GM23338 (cell line): ENCODE data around the gene TNFRSF11A. TPM values are rescaled to one million over a fixed set of nuclear protein-coding genes. Genes with fewer than 3 reads are reported as not detected.

Experiments
- ATAC-seq: fragments of 200-7000 bp; cut with Tn5 transposase; 3 replicates; pipeline ENCODE4 v1.9.1; 2020
- DNase-seq: peaks from one replicate; pipeline ENCODE4 v3.0.0-alpha.2; 2015; ENCODE audit warnings: low spot score
- H2AFZ ChIP-seq: fragments of 200-600 bp; sonication (generic); 2 replicates; pipeline ENCODE4 v1.8.0; 2016; ENCODE audit warnings: antibody characterized with exemption, mild to moderate bottlenecking, moderate library complexity
- H3F3A ChIP-seq: fragments of 200-600 bp; sonication (generic); replicated peaks from 2 replicates; pipeline ENCODE4 v1.8.0; 2017; ENCODE audit warnings: antibody characterized with exemption, mixed run types, low read depth
- H3K27ac ChIP-seq: fragments of 200-600 bp; sonication (generic); 2 replicates; pipeline ENCODE4 v1.6.1; 2016; ENCODE audit warnings: low read depth
- H3K27me3 ChIP-seq: fragments of 200-600 bp; sonication (generic); 2 replicates; pipeline ENCODE4 v1.8.0; 2016; ENCODE audit warnings: mild to moderate bottlenecking, mixed run types, moderate library complexity; ENCODE audit not compliant: insufficient read depth
- H3K36me3 ChIP-seq: fragments of 200-600 bp; sonication (generic); 2 replicates; pipeline ENCODE4 v1.8.0; 2016; ENCODE audit warnings: mild to moderate bottlenecking; ENCODE audit not compliant: insufficient read depth
- H3K4me1 ChIP-seq: fragments of 200-600 bp; sonication (generic); 2 replicates; pipeline ENCODE4 v1.8.0; 2016; ENCODE audit warnings: mild to moderate bottlenecking, moderate library complexity; ENCODE audit not compliant: insufficient read depth
- H3K4me2 ChIP-seq: fragments of 200-600 bp; sonication (generic); 2 replicates; pipeline ENCODE4 v1.7.1; 2017; ENCODE audit warnings: mixed run types
- H3K4me3 ChIP-seq: fragments of 200-600 bp; sonication (generic); 2 replicates; pipeline ENCODE4 v1.6.1; 2016; ENCODE audit warnings: mixed run types
- H3K79me2 ChIP-seq: fragments of 200-600 bp; sonication (generic); replicated peaks from 2 replicates; pipeline ENCODE4 v1.8.0; 2017; ENCODE audit warnings: mild to moderate bottlenecking; ENCODE audit not compliant: insufficient read depth
- H3K9me2 ChIP-seq: fragments of 200-600 bp; sonication (generic); 2 replicates; pipeline ENCODE4 v1.8.0; 2017; ENCODE audit not compliant: insufficient read depth
- H4K20me1 ChIP-seq: fragments of 200-600 bp; sonication (generic); replicated peaks from 2 replicates; pipeline ENCODE4 v1.8.0; 2017; ENCODE audit warnings: mild to moderate bottlenecking; ENCODE audit not compliant: insufficient read depth
- H3K27ac Mint-ChIP-seq: 2 replicates; pipeline ENCODE4 v1.8.0; 2020; ENCODE audit warnings: inconsistent platforms, mild to moderate bottlenecking, moderate library complexity, mixed read lengths
- H3K27me3 Mint-ChIP-seq: 3 replicates; pipeline ENCODE4 v1.8.0; 2022; ENCODE audit warnings: low read depth, mild to moderate bottlenecking, moderate library complexity, mixed read lengths, inconsistent platforms; ENCODE audit not compliant: insufficient read depth, poor library complexity
- H3K36me3 Mint-ChIP-seq: 3 replicates; pipeline ENCODE4 v1.8.0; 2021; ENCODE audit warnings: low read depth, mild to moderate bottlenecking, inconsistent platforms, moderate library complexity, mixed read lengths
- H3K4me1 Mint-ChIP-seq: 3 replicates; pipeline ENCODE4 v1.8.0; 2020; ENCODE audit warnings: mild to moderate bottlenecking, inconsistent platforms, mixed read lengths
- H3K4me3 Mint-ChIP-seq: 3 replicates; pipeline ENCODE4 v1.8.0; 2021; ENCODE audit warnings: moderate library complexity, mild to moderate bottlenecking, inconsistent platforms, mixed read lengths
- H3K9me3 Mint-ChIP-seq: 3 replicates; pipeline ENCODE4 v1.8.0; 2020; ENCODE audit warnings: moderate library complexity, mild to moderate bottlenecking, inconsistent platforms, mixed read lengths
- CREB1 ChIP-seq: fragments of 250-450 bp; sonication (Bioruptor Pico); IDR thresholded peaks from 2 replicates; pipeline ENCODE4 v1.5.0; 2020; ENCODE audit warnings: low read depth, mild to moderate bottlenecking, moderate library complexity
- EZH2 ChIP-seq: fragments of 200-600 bp; sonication (generic); IDR thresholded peaks from one replicate; pipeline ENCODE4 v1.8.0; 2017; ENCODE audit warnings: antibody characterized with exemption, mild to moderate bottlenecking, low read depth; ENCODE audit not compliant: unreplicated experiment
- EZH2phosphoT487 ChIP-seq: fragments of 200-600 bp; sonication (generic); IDR thresholded peaks from one replicate; pipeline ENCODE4 v1.8.1; 2018; ENCODE audit warnings: antibody characterized with exemption; ENCODE audit not compliant: unreplicated experiment
- JUNB ChIP-seq: IDR thresholded peaks from one replicate; pipeline ENCODE4 v1.6.1; 2016; ENCODE audit warnings: antibody characterized with exemption; ENCODE audit not compliant: unreplicated experiment
- NANOG ChIP-seq: IDR thresholded peaks from 2 replicates; pipeline ENCODE4 v1.6.1; 2016; ENCODE audit warnings: antibody characterized with exemption, borderline replicate concordance
- POLR2AphosphoS5 ChIP-seq: IDR thresholded peaks from 2 replicates; pipeline ENCODE4 v1.6.1; 2016; ENCODE audit warnings: antibody characterized with exemption, low read depth
- REST ChIP-seq: IDR thresholded peaks from one replicate; pipeline ENCODE4 v1.6.1; 2018; ENCODE audit warnings: antibody characterized with exemption; ENCODE audit not compliant: unreplicated experiment
- STAT1 ChIP-seq: IDR thresholded peaks from one replicate; pipeline ENCODE4 v1.6.1; 2016; ENCODE audit warnings: antibody characterized with exemption; ENCODE audit not compliant: unreplicated experiment
- ZNF114 ChIP-seq: fragments of 250-450 bp; sonication (Bioruptor Pico); IDR thresholded peaks from 2 replicates; pipeline ENCODE4 v1.5.0; 2020; ENCODE audit warnings: mild to moderate bottlenecking, moderate library complexity
- ZNF331 ChIP-seq: fragments of 250-450 bp; sonication (Bioruptor Pico); IDR thresholded peaks from 2 replicates; pipeline ENCODE4 v1.5.0; 2020; ENCODE audit warnings: low read depth, mild to moderate bottlenecking, moderate library complexity
- ZNF462 ChIP-seq: fragments of 250-450 bp; sonication (Bioruptor Pico); IDR thresholded peaks from 2 replicates; pipeline ENCODE4 v1.5.0; 2020; ENCODE audit warnings: mild to moderate bottlenecking, moderate library complexity
- polyA plus RNA-seq: library from polyadenylated mRNA; unstranded; fragments of >200 nt; fragmentation: Nextera tagmentation; extraction: Ambion mirVana; gene quantifications from 2 replicates; pipeline ENCODE4 v1.2.1, GENCODE V29; 2016
- total RNA-seq: library from RNA; depleted of rRNA; stranded (reverse); fragments of >200 nt; shearing (Covaris generic); gene quantifications from 2 replicates; pipeline ENCODE4 v1.2.3, GENCODE V29; 2014
- TF ChIP-seq, protein P1 (sequence below): IDR thresholded peaks from 2 replicates; pipeline ENCODE4 v1.6.1; 2016; ENCODE audit warnings: antibody characterized with exemption
- TF ChIP-seq, protein P2 (sequence below), 2 experiments: fragments of 200-600 bp in 1 of 2; sonication (generic) in 1 of 2; conservative IDR thresholded peaks; 2 replicates each; pipeline versions ENCODE4 v1.5.1 to v1.6.1; 2016 to 2017; ENCODE audit warnings: antibody characterized with exemption in 2 of 2, low read depth in 2 of 2, mild to moderate bottlenecking in 2 of 2, moderate library complexity in 1 of 2

TNFRSF11A gene
- total and polyA plus RNA-seq, 2 experiments from 2014 or later = 3.8 to 7.3 TPM

GRCh38 chr18:62348474-62348873 lies 23.4 kb downstream of the TNFRSF11A start:
- H3K4me1 Mint-ChIP-seq = peaks cover 49% of the 10 kb centered on the region
- Histone ChIP-seq H3K4me2 (no peak overlapping the region), H3K4me1 (peaks cover 36% of the 10 kb centered on the region), H3K27me3 (no peaks in the 10 kb centered on the region), H3K79me2 (no peaks in the 10 kb centered on the region), H3F3A (peaks cover 5% of the 10 kb centered on the region; the same call in 1 of the 2 replicates), H3K9me2 (no peaks in the 10 kb centered on the region), H4K20me1 (no peaks in the 10 kb centered on the region), H2AFZ (no peak overlapping the region), H3K36me3 (no peaks in the 10 kb centered on the region), H3K4me3 (no peak overlapping the region), H3K27ac (no peak overlapping the region)
- H3K27ac Mint-ChIP-seq = no peak overlapping the region; the same call in 1 of the 2 replicates
- peaks cover 6% of the 10 kb centered on the region; the same call in 2 of the 3 replicates for H3K36me3 Mint-ChIP-seq
- H3K27me3 Mint-ChIP-seq = peaks cover 10% of the 10 kb centered on the region
- no peak for DNase-seq
- no peaks in the 10 kb centered on the region for H3K9me3 Mint-ChIP-seq
- H3K4me3 Mint-ChIP-seq = no peak overlapping the region
- ATAC-seq = no peak
- TF ChIP-seq STAT1 = no peak
- no peak for TF ChIP-seq CREB1 (CRISPR knock-in tag)
- no peak for TF ChIP-seq POLR2AphosphoS5
- TF ChIP-seq, protein P1, sequence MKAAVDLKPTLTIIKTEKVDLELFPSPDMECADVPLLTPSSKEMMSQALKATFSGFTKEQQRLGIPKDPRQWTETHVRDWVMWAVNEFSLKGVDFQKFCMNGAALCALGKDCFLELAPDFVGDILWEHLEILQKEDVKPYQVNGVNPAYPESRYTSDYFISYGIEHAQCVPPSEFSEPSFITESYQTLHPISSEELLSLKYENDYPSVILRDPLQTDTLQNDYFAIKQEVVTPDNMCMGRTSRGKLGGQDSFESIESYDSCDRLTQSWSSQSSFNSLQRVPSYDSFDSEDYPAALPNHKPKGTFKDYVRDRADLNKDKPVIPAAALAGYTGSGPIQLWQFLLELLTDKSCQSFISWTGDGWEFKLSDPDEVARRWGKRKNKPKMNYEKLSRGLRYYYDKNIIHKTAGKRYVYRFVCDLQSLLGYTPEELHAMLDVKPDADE = no peak
- no peak for TF ChIP-seq ZNF462 (CRISPR knock-in tag)
- no peak for TF ChIP-seq REST
- TF ChIP-seq EZH2 = no peak
- TF ChIP-seq, protein P2, sequence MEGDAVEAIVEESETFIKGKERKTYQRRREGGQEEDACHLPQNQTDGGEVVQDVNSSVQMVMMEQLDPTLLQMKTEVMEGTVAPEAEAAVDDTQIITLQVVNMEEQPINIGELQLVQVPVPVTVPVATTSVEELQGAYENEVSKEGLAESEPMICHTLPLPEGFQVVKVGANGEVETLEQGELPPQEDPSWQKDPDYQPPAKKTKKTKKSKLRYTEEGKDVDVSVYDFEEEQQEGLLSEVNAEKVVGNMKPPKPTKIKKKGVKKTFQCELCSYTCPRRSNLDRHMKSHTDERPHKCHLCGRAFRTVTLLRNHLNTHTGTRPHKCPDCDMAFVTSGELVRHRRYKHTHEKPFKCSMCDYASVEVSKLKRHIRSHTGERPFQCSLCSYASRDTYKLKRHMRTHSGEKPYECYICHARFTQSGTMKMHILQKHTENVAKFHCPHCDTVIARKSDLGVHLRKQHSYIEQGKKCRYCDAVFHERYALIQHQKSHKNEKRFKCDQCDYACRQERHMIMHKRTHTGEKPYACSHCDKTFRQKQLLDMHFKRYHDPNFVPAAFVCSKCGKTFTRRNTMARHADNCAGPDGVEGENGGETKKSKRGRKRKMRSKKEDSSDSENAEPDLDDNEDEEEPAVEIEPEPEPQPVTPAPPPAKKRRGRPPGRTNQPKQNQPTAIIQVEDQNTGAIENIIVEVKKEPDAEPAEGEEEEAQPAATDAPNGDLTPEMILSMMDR (conservative IDR thresholded peaks at IDR 0.05; ENCODE audit: low read depth in 2 of 2) = no peak
- no peak for TF ChIP-seq ZNF114
- TF ChIP-seq NANOG = no peak
- no peak for TF ChIP-seq EZH2phosphoT487
- TF ChIP-seq ZNF331 (CRISPR knock-in tag) = no peak
- TF ChIP-seq JUNB = no peak
